Measurements from ENCODE around the gene ALPL.

Gene ALPL

DNA sequence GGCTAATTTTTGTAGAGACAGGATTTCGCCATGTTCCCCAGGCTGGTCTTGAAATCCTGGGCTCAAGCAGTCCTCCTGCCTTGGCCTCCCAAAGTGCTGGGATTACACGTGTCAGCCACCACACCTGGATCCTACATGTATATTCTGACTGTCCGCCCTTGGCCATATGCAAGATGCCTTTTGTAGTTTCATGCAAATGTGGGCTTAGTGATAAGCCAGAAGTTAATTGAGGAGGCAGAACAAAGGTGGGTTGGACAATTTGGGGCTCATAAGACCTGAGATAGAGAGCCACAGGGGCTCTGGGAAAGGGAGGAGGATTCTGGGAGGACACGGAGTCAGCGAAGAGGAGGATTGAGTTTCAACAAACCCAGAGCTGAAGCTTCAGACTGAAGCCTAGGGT is 24.9 kb downstream of the ALPL start:
- Histone ChIP-seq H2AFZ (ENCODE audit: low read depth) (no peak overlapping the region), H4K20me1 (ENCODE audit: insufficient read depth) (no peaks in the 10 kb centered on the region), H3K4me3 (IDR thresholded peaks at IDR 0.05; ENCODE audit: insufficient read depth, low read depth, low read length) (no peak overlapping the region), H3K4me2 (no peak overlapping the region), H3K27ac (no peak overlapping the region), H3K4me1 (ENCODE audit: low read depth, poor library complexity, severe bottlenecking) (no peaks in the 10 kb centered on the region), H3K9ac (no peak overlapping the region), H3K79me2 (ENCODE audit: insufficient read depth, low read depth) (no peaks in the 10 kb centered on the region), H3K27me3 (ENCODE audit: insufficient read depth, low read depth) (peaks cover 57% of the 10 kb centered on the region; the same call in 1 of the 2 replicates), H3K36me3 (ENCODE audit: insufficient read depth) (no peaks in the 10 kb centered on the region)
- TF ChIP-seq, protein P1, sequence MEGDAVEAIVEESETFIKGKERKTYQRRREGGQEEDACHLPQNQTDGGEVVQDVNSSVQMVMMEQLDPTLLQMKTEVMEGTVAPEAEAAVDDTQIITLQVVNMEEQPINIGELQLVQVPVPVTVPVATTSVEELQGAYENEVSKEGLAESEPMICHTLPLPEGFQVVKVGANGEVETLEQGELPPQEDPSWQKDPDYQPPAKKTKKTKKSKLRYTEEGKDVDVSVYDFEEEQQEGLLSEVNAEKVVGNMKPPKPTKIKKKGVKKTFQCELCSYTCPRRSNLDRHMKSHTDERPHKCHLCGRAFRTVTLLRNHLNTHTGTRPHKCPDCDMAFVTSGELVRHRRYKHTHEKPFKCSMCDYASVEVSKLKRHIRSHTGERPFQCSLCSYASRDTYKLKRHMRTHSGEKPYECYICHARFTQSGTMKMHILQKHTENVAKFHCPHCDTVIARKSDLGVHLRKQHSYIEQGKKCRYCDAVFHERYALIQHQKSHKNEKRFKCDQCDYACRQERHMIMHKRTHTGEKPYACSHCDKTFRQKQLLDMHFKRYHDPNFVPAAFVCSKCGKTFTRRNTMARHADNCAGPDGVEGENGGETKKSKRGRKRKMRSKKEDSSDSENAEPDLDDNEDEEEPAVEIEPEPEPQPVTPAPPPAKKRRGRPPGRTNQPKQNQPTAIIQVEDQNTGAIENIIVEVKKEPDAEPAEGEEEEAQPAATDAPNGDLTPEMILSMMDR (conservative IDR thresholded peaks at IDR 0.05; ENCODE audit: low read depth, low read length), result no peak

- no peak overlapping the region for H2AFZ ChIP-seq (ENCODE audit: low read depth)
- no peak overlapping the region for H3K4me2 ChIP-seq
- no peaks in the 10 kb centered on the region for H3K79me2 ChIP-seq (ENCODE audit: insufficient read depth, low read depth)
- H3K4me3 ChIP-seq (IDR thresholded peaks at IDR 0.05; ENCODE audit: insufficient read depth, low read depth, low read length), result no peak overlapping the region
- H3K27ac ChIP-seq, result no peak overlapping the region
- H3K4me1 ChIP-seq (ENCODE audit: low read depth, poor library complexity, severe bottlenecking), result no peaks in the 10 kb centered on the region
- peaks cover 51% of the 10 kb centered on the region; the same call in 1 of the 2 replicates for H3K27me3 ChIP-seq (ENCODE audit: insufficient read depth, low read depth)
- H4K20me1 ChIP-seq (ENCODE audit: insufficient read depth), result no peaks in the 10 kb centered on the region
- TF ChIP-seq, protein P1 (conservative IDR thresholded peaks at IDR 0.05; ENCODE audit: low read depth, low read length), result peak; percentile 47; the same call in 1 of the 2 replicates
- H3K36me3 ChIP-seq (ENCODE audit: insufficient read depth), result no peaks in the 10 kb centered on the region
- no peak overlapping the region for H3K9ac ChIP-seq
Observed at GRCh38 chr1:21534674-21535378, 25.6 kb downstream of the ALPL start.

DNA sequence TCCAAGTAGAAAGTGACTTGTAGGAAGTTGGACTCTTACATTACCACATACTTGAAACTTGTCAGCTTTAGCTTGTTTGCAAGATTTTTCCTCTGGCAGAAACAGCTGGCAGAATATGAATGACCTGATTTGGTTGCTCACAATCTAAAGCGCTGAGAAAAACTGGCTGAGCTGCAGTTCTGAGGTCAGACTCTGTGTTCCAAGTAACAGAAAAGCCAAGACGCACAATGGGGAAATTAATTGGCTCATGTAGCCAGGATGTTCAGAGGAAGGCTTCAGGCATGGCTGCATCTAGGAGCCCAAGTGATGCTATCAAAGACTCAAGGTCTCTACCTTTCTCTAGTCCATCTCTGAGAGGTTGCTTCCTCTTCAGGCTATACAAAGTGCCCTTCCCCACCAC is 27.0 kb downstream of the ALPL start:
- no peak overlapping the region for H3K4me2 ChIP-seq
- TF ChIP-seq, protein P1 (conservative IDR thresholded peaks at IDR 0.05; ENCODE audit: low read depth, low read length), result no peak
- no peak overlapping the region for H2AFZ ChIP-seq (ENCODE audit: low read depth)
- no peak overlapping the region for H3K27ac ChIP-seq
- no peaks in the 10 kb centered on the region for H3K4me1 ChIP-seq (ENCODE audit: low read depth, poor library complexity, severe bottlenecking)
- no peaks in the 10 kb centered on the region for H3K79me2 ChIP-seq (ENCODE audit: insufficient read depth, low read depth)
- no peak overlapping the region for H3K4me3 ChIP-seq (IDR thresholded peaks at IDR 0.05; ENCODE audit: insufficient read depth, low read depth, low read length)
- H3K9ac ChIP-seq, result no peak overlapping the region
- no peaks in the 10 kb centered on the region for H4K20me1 ChIP-seq (ENCODE audit: insufficient read depth)
- peaks cover 49% of the 10 kb centered on the region; the same call in 1 of the 2 replicates for H3K27me3 ChIP-seq (ENCODE audit: insufficient read depth, low read depth)
- H3K36me3 ChIP-seq (ENCODE audit: insufficient read depth), result no peaks in the 10 kb centered on the region

GRCh38 chr1:21537511-21537931 is 28.3 kb downstream of the ALPL start:
- H3K36me3 ChIP-seq (ENCODE audit: insufficient read depth), result no peaks in the 10 kb centered on the region
- no peak overlapping the region for H2AFZ ChIP-seq (ENCODE audit: low read depth)
- no peak overlapping the region for H3K4me2 ChIP-seq
- TF ChIP-seq, protein P1 (conservative IDR thresholded peaks at IDR 0.05; ENCODE audit: low read depth, low read length), result no peak
- no peak overlapping the region for H3K4me3 ChIP-seq (IDR thresholded peaks at IDR 0.05; ENCODE audit: insufficient read depth, low read depth, low read length)
- no peaks in the 10 kb centered on the region for H3K79me2 ChIP-seq (ENCODE audit: insufficient read depth, low read depth)
- H3K4me1 ChIP-seq (ENCODE audit: low read depth, poor library complexity, severe bottlenecking), result no peaks in the 10 kb centered on the region
- H4K20me1 ChIP-seq (ENCODE audit: insufficient read depth), result no peaks in the 10 kb centered on the region
- H3K27me3 ChIP-seq (ENCODE audit: insufficient read depth, low read depth), result peaks cover 38% of the 10 kb centered on the region; the same call in 1 of the 2 replicates
- H3K27ac ChIP-seq, result no peak overlapping the region
- H3K9ac ChIP-seq, result no peak overlapping the region
